ENCODE measurements around the gene CBS.
"Not testable (repeated sequence)": the region's sequence is repeated elsewhere in the genome, so short reads cannot be mapped to it uniquely, and the experiment has no call there.

Gene CBS

DNA sequence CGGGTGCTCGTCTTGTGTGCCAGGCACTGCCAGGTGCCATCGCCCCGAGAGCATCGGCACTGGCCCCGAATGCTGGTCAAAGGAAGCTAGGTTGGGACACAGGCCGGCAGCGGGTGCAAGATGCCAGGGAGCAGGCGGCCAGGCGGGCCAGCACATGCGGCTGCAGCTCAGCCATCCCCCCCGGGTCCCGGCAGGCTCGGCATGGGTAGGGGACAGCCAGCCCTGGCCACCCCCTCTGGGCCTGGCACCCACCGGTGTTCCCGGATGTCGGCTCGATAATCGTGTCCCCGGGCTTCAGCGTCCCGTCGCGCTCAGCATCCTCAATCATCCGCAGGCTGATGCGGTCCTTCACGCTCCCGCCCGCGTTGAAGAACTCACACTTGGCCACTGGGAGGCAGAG, 9.6 kb downstream of the CBS start:
- not testable (repeated sequence) for H3K27ac ChIP-seq (ENCODE audit: low read depth, low read length); H2AFZ ChIP-seq (ENCODE audit: low read length, unreplicated experiment); H3K36me3 ChIP-seq (ENCODE audit: insufficient read depth, low read length); H3K4me3 ChIP-seq (ENCODE audit: low read depth, low read length); H3K4me1 ChIP-seq (ENCODE audit: control insufficient read depth, insufficient read depth, low read length, unreplicated experiment); H3K27me3 ChIP-seq (ENCODE audit: insufficient read depth, low read length); H3K79me2 ChIP-seq (ENCODE audit: control insufficient read depth, insufficient read depth, low read length, unreplicated experiment)

GRCh38 chr21:43064265-43064917, 11.2 kb downstream of the CBS start:
- not testable (repeated sequence) for H3K27me3 ChIP-seq (ENCODE audit: insufficient read depth, low read length); H3K4me1 ChIP-seq (ENCODE audit: control insufficient read depth, insufficient read depth, low read length, unreplicated experiment); H3K36me3 ChIP-seq (ENCODE audit: insufficient read depth, low read length)

GRCh38 chr21:43062955-43063664, 12.5 kb downstream of the CBS start:
- not testable (repeated sequence) for H3K36me3 ChIP-seq (ENCODE audit: insufficient read depth, low read length); H3K27ac ChIP-seq (ENCODE audit: low read depth, low read length); H3K4me3 ChIP-seq (ENCODE audit: low read depth, low read length); H3K79me2 ChIP-seq (ENCODE audit: control insufficient read depth, insufficient read depth, low read length, unreplicated experiment); H2AFZ ChIP-seq (ENCODE audit: low read length, unreplicated experiment); H3K27me3 ChIP-seq (ENCODE audit: insufficient read depth, low read length); H3K4me1 ChIP-seq (ENCODE audit: control insufficient read depth, insufficient read depth, low read length, unreplicated experiment)

More at GRCh38 chr21:43064265-43064917, 11.2 kb downstream of the CBS start:
- not testable (repeated sequence) for H3K27ac ChIP-seq (ENCODE audit: low read depth, low read length); H3K4me3 ChIP-seq (ENCODE audit: low read depth, low read length); H2AFZ ChIP-seq (ENCODE audit: low read length, unreplicated experiment); H3K79me2 ChIP-seq (ENCODE audit: control insufficient read depth, insufficient read depth, low read length, unreplicated experiment)

DNA sequence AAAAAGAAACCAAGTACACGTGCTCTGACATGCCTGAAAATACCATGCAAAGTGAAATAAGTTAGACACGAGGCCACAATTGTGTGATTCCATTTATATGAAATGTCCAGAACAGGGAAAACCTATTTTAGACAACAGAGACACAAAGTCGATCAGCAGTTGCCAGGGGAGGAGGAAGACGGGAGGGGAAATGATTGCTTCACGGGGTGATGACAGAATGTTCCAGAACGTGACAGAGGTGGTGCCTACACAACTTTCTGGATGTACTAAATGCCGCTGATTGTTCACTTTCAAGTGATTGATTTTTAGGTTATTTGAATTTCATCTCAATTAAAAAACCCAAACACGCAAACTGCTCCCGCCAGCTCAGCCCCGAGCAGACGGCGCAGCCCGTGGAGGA, 22.5 kb downstream of the CBS start:
- H3K79me2 ChIP-seq (ENCODE audit: control insufficient read depth, insufficient read depth, low read length, unreplicated experiment); H3K36me3 ChIP-seq (ENCODE audit: insufficient read depth, low read length); H3K27ac ChIP-seq (ENCODE audit: low read depth, low read length); H3K4me1 ChIP-seq (ENCODE audit: control insufficient read depth, insufficient read depth, low read length, unreplicated experiment); H2AFZ ChIP-seq (ENCODE audit: low read length, unreplicated experiment); H3K27me3 ChIP-seq (ENCODE audit: insufficient read depth, low read length); H3K4me3 ChIP-seq (ENCODE audit: low read depth, low read length): not testable (repeated sequence)

DNA sequence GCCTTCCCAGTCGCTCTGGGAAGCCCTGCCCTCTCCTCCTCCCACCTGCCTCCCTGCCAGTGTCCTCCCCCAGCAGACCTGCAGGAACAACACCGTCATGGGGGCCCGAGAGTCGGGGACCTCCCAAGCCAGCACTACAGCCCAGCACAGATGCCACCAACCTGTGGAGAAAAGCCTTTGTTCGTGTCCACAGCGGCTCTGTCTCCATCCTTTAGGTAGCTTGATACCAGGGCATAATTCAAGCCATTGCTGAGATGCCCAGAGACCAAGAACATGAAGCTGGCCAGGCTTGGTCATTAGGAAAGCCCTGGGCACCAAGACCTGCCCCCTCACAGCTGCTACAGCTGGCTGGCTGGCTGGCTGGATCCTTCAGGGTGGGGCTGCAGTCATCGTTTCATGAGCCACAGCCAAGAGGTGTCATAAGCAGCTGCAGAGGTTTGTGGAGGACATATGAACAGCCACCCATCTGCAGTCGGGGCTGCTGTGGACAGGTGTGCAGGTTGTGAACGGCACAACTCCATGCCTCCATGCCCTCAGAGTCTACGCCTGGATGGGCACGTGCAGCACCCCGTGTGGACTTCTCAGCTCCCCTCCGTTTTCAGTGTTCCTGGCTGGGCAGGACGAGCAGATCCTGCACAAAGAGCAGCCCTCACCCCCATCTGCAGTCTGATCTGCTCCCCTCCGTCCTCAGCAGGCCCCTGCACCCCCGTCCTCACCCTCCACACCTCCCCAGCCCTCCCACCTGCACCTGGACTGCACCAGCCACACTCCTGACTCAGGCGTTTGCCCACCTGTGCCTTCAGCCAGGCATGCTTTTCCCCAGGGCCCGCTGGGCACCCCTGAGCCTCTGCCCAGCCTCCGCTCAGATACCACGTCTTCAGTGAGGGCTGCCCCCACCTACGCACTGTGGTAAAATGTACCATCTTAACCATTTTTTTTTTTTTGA, 29.5 kb downstream of the CBS start:
- not testable (repeated sequence) for H3K27ac ChIP-seq (ENCODE audit: low read depth, low read length); H3K4me3 ChIP-seq (ENCODE audit: low read depth, low read length); H3K79me2 ChIP-seq (ENCODE audit: control insufficient read depth, insufficient read depth, low read length, unreplicated experiment); H2AFZ ChIP-seq (ENCODE audit: low read length, unreplicated experiment); H3K27me3 ChIP-seq (ENCODE audit: insufficient read depth, low read length); H3K4me1 ChIP-seq (ENCODE audit: control insufficient read depth, insufficient read depth, low read length, unreplicated experiment); H3K36me3 ChIP-seq (ENCODE audit: insufficient read depth, low read length)

GRCh38 chr21:43045165-43045875, 30.3 kb downstream of the CBS start:
- H3K4me1 ChIP-seq (ENCODE audit: control insufficient read depth, insufficient read depth, low read length, unreplicated experiment); H3K4me3 ChIP-seq (ENCODE audit: low read depth, low read length); H3K79me2 ChIP-seq (ENCODE audit: control insufficient read depth, insufficient read depth, low read length, unreplicated experiment); H2AFZ ChIP-seq (ENCODE audit: low read length, unreplicated experiment); H3K27ac ChIP-seq (ENCODE audit: low read depth, low read length); H3K27me3 ChIP-seq (ENCODE audit: insufficient read depth, low read length); H3K36me3 ChIP-seq (ENCODE audit: insufficient read depth, low read length): not testable (repeated sequence)

- not testable (repeated sequence) for H3K27me3 ChIP-seq (ENCODE audit: insufficient read depth, low read length); H3K36me3 ChIP-seq (ENCODE audit: insufficient read depth, low read length); H2AFZ ChIP-seq (ENCODE audit: low read length, unreplicated experiment); H3K4me1 ChIP-seq (ENCODE audit: control insufficient read depth, insufficient read depth, low read length, unreplicated experiment); H3K27ac ChIP-seq (ENCODE audit: low read depth, low read length); H3K79me2 ChIP-seq (ENCODE audit: control insufficient read depth, insufficient read depth, low read length, unreplicated experiment); H3K4me3 ChIP-seq (ENCODE audit: low read depth, low read length)
Observed at GRCh38 chr21:43044547-43044946, 31.1 kb downstream of the CBS start.

DNA sequence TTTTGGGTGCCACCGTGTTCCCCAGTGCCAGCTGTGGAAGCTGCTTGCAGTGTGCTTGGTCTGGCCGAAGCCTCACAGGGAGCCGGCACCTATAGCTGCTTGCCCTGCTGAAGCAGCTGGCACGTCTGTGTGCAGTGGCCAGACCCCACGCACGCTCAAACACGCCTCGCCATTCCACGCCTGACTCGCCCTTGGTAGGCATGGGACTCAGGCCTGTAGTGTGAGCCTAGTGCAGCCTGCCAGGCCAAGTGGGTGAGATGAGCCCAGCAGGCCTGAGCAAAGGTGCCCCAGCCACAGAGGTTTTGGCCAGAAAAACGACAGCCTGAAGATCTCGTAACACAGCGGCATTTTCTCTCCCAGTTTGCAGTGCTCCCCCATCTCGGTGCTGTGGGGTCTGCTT, 32.3 kb downstream of the CBS start:
- H3K79me2 ChIP-seq (ENCODE audit: control insufficient read depth, insufficient read depth, low read length, unreplicated experiment); H3K4me3 ChIP-seq (ENCODE audit: low read depth, low read length); H2AFZ ChIP-seq (ENCODE audit: low read length, unreplicated experiment); H3K27ac ChIP-seq (ENCODE audit: low read depth, low read length); H3K36me3 ChIP-seq (ENCODE audit: insufficient read depth, low read length); H3K27me3 ChIP-seq (ENCODE audit: insufficient read depth, low read length); H3K4me1 ChIP-seq (ENCODE audit: control insufficient read depth, insufficient read depth, low read length, unreplicated experiment): not testable (repeated sequence)

- H3K27ac ChIP-seq (ENCODE audit: low read depth, low read length); H3K79me2 ChIP-seq (ENCODE audit: control insufficient read depth, insufficient read depth, low read length, unreplicated experiment); H3K36me3 ChIP-seq (ENCODE audit: insufficient read depth, low read length); H2AFZ ChIP-seq (ENCODE audit: low read length, unreplicated experiment); H3K4me1 ChIP-seq (ENCODE audit: control insufficient read depth, insufficient read depth, low read length, unreplicated experiment); H3K27me3 ChIP-seq (ENCODE audit: insufficient read depth, low read length); H3K4me3 ChIP-seq (ENCODE audit: low read depth, low read length): not testable (repeated sequence)
Observed at GRCh38 chr21:43042169-43042568, 33.5 kb downstream of the CBS start.

GRCh38 chr21:43038659-43039044, 37.0 kb downstream of the CBS start:
- H3K4me1 ChIP-seq (ENCODE audit: control insufficient read depth, insufficient read depth, low read length, unreplicated experiment); H3K36me3 ChIP-seq (ENCODE audit: insufficient read depth, low read length): not testable (repeated sequence)

More at GRCh38 chr21:43038659-43039044, 37.0 kb downstream of the CBS start:
- H2AFZ ChIP-seq (ENCODE audit: low read length, unreplicated experiment); H3K27me3 ChIP-seq (ENCODE audit: insufficient read depth, low read length); H3K4me3 ChIP-seq (ENCODE audit: low read depth, low read length); H3K79me2 ChIP-seq (ENCODE audit: control insufficient read depth, insufficient read depth, low read length, unreplicated experiment); H3K27ac ChIP-seq (ENCODE audit: low read depth, low read length): not testable (repeated sequence)

All from ACC112 (cell line).